NCI-H2196 (cell line): ENCODE data around the gene LRRC10B.

Source experiments
- DNase-seq: peaks from one replicate; lab custom pipeline; 2025; ENCODE audit not compliant: unreplicated experiment; lab: John Stamatoyannopoulos, UW

The LRRC10B gene

DNA sequence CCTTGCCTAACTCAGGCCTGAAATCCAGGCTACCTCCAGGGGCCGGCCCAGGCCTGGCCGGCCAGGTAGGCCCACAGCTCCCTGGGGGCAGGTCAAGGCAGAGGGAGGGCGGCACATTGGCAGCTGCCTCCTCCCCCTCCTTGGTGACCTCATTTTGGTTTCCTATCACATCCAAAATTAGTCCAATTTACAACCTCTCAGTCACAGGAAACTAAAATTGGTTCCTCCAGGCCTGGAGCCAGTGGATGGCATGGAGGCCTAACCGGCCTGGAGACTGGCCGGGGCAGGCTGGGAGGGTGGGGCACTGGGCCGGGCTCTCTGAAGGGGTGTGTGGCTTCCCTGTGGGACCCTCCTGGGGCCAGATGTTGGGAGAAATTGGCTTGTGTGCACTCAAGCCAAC lies 35.9 kb downstream of the LRRC10B start:
- no peak for DNase-seq

DNA sequence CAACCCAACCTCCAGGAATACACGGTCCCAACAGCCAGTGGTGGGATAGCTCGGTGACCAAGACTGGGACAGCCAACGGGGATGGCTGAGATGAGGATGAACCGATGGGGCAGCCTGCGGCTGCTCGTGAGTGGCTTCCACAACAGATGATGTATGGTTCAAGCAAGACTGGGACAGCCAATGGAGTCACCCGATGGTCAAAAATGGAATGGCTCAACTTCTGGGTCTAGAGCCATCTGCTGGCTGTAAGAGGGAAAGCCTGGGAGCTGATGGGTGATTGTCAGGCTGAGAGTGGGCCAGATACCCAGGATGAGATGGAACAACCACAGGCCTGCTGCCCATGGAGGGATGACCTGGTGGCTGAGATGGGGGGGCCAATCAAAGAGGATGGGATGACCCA lies 36.8 kb downstream of the LRRC10B start:
- no peak for DNase-seq

DNA sequence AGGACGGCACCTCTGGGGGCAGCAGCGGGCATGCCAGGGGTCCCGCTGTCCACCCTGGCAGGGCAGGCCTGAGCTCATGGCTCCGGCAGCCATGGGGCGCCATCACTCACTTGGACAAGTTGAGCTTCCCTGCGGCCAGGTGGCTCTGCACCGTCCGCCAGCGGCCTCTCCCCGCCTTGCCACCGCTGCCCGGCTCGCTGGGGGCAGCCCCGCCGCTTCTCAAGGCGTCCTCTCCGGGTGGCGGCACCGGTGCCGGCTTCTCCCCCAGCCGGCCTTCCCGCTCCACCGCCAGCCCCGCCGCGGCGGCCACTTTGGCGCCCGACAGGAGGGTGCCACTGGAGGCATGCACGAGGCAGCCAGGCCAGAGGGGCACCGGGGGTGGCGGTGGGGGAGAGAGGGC lies 37.4 kb downstream of the LRRC10B start:
- DNase-seq: no peak

DNA sequence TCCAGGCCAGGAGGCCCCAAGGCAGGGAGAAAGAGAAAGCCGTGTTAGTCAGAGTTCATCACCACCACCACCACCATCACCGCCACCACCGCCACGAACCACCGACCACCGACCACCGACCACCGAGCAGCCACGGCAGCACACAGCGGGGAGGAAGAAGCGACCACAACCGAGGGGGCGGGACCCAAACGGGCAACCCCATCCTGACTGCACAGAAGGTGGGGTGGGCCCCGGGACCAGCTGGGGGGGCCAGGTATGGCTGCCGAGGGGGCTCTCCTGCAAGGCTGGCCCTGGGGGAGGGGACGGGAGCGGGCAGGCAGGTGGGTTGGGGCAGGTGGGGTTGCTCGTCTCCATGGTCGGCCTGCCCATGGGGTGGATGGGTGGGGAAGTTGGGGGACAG lies 38.1 kb downstream of the LRRC10B start:
- DNase-seq: no peak

DNA sequence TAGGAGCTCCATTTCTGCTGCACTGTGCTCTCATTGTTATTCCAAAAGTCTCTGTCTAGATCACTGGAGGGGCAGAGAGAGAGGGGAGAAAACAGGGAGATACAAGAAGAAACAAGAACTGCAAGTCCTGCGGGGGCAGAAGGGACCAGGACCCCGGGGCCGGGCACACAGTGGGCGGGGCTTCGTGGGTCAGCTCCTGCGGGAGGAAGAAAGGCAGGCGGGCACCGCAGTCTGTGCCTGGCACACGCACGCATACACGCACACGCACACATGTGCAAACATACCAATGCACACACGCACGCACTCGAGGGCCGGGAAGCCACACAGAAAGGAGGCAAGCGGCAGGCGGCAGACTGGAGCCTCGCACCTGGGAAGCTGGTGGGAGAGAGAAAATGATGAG lies 38.7 kb downstream of the LRRC10B start:
- no peak for DNase-seq

DNA sequence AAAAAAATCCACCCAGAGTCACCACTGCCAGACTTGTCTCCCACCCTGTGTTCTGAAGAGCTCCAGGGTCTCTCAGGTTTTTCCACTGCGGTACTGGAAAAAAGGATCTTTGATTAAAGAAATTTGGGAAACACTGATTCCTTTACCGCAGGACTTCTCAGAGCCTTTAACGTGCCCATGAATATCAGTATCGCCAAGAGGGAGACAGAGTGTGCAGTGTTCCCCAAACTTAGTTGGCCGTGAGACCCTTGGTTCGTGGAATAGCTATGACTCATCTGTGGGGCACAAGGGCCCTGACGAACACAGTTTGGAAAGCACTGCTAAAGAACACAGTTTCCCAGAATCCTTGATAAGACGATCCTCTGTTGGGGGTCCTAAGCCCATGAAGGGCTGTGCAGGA lies 40.6 kb downstream of the LRRC10B start:
- DNase-seq: no peak

DNA sequence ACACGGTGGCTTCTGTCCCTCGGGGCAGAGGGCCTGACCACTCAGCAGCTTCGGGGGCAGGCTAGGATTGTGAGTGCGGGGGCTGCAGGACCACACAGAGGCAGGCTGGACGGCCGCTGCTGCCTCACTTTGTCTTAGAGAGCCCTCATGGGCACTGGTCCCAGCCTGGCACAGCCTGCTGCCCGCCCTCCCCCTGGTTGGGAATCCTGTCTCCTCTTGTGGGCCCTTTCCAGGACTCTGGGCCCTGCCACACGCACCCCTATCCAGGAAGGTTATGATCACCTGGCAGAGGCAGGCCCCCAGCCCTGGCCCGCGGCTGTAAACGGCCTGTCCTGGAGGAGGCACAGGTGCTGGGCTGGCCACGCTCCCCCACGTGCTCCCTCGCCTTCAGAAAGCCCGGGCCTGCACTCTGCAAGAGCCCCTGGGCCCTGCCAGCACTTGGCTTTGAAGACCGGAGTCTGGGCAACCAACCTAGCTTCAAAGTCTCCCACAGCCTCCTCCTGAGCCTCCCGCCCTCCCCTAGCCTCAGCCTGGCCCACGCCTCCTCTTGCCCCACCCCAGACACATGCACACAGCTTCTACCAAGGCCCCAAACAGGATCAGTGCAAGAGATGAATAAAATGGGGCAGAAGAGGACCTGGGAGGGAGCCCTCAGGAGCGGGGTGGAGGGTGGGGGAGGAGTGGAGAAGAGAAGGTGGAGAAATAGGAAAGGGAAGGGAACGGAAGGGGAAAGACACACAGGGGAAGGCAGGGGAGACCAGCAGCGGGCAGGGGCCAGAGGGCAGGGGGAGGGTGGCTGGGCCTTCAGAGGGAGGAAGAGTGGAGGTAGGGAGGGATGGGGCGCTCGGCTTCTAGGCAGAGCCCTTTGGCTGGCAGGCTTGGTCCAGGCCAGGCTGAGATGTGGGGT lies 41.4 kb downstream of the LRRC10B start:
- DNase-seq: no peak

DNA sequence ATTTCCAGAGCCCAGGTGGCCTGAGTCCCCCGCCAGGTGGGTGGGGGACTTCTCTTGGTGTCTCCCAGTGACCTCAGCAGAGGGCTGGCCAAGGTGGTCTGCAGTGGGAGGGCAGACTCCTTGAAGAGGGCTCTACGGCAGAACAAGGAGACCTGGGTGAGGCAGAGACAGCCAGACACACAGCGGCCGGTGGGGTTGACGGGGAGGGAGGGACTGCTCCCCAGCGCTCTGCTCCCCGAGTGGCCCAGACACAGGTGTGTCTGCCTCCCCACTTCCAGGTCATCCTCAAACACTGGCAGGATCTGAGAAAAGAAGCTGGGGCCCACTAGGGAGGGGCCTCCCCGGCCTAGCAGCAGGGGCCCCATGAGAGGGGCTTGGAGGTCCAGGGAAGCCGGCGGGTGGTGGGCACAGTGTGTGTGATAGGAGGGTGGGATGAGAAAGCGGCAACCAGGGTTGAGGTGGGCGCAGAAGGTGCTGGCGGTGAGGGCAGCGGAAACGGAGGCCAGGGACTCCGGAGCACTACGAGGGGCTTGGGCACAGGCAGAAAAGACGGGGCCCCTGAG lies 42.2 kb downstream of the LRRC10B start:
- no peak for DNase-seq

DNA sequence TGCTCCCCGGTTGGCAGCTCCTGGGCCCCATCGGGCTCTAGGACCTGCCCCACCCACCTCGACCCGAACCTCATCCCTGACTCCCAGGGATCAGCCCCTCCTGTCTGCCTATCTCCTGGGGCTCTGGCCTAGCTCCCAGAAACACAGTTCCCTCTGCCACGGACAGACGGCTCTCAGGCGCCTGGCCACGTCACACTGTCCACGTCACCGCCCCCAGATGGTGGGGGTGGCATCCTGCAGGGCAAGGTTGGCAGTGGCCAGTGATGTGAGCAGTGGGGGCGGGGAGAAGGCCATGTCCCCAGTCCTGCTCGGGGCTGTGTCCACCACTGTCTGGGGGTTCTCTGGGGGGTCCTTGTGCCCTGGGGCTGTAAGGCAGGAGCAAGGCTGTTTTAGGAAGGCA lies 43.1 kb downstream of the LRRC10B start:
- DNase-seq: no peak

DNA sequence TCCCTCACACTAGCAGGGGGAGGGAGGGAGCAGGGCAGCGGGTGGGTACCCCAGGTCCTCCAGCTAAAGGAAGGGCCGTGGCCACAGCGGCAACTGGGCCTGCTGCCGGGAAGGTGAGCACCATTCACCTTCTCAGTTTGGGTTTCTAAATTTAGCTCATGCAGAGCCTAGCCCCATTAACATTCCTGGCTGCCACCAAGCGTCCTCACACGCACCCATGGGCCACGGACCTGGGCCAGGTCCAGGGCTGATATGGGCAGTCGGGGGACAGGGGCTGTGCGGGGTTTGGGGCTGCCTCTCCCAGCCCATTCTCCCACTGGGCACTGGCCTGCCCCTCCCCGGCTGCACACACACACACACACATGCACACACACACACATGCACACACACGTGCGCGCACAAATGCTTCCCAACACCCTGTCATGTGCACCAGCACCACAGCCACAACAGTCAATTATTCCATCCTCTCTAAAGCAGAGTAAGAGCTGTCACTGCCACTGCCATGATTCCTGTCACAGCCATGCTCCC lies 43.6 kb downstream of the LRRC10B start:
- DNase-seq: no peak

DNA sequence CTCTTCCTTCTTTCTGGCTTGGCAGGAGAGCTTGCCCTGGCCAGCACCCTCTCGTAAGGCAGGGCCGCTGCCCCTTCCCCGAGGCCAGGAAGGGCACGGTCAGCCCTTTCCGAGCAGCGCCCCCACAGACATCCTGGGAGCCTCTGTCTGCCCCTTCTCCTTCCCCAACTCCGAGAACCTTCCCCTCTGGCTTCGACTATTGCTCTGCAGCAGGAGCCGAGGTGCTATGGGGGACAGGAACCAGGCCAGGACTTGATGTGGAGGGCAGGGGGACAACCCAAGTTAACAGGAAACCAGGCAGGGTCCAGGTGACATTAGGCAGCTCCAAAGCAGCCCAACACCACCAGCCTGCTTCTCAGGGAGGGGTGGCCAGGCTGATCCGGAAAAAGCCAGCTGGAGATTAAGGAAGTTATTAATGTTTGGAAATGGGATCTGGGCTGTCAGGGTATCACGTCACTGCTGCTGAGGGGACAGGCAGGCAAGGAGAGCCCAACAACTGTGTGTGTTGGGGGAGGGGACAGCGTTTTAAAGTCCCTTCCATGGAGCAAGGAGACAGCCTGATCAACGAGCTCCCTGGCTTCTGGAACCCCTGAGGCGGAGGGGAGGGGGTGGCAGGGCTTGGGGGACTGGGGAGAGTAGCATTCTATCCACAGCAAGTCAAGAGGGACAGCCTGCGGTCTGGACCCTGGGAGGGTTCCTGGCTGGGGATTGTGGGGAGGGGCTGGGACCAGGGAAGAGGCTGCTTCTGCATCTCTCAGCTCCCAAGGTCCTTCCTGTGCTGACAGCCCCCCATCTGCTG lies 45.0 kb downstream of the LRRC10B start:
- DNase-seq: no peak

DNA sequence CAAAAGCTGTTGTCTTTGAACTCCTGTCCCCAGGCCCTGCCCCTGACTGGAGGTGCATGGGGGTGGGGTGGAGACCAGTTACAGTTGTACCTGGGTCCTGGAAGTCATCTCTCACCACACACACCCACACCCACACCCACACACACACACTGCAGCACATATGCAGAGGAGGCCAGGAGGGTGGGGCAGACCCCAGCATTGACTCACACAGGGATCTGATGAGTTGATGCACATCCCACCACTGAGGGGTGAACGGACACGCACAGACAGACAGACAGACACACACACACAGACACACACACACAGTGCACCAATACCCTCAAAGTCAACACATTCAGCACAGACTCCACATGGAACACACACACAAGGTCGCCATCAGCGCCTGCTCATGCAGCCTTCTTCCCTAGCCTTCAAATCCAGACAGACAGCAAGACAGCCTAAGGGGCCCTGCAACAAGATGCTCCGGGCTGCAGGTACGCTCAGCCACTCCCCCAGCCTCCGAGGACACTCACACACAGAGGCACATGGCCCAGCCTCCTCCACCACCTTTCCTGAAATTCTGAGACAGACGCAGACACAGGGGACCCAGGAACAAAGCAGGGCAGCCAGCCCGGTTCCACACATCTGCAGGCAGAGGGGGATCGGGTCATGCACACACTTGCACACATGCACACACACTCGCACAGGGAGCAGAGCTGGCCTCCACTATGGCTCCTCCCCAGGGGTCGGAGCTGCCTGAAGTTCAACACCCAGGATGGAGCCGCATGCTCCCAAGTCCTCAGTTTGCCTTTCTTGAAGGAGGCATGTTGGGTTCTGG lies 45.8 kb downstream of the LRRC10B start:
- DNase-seq: no peak

DNA sequence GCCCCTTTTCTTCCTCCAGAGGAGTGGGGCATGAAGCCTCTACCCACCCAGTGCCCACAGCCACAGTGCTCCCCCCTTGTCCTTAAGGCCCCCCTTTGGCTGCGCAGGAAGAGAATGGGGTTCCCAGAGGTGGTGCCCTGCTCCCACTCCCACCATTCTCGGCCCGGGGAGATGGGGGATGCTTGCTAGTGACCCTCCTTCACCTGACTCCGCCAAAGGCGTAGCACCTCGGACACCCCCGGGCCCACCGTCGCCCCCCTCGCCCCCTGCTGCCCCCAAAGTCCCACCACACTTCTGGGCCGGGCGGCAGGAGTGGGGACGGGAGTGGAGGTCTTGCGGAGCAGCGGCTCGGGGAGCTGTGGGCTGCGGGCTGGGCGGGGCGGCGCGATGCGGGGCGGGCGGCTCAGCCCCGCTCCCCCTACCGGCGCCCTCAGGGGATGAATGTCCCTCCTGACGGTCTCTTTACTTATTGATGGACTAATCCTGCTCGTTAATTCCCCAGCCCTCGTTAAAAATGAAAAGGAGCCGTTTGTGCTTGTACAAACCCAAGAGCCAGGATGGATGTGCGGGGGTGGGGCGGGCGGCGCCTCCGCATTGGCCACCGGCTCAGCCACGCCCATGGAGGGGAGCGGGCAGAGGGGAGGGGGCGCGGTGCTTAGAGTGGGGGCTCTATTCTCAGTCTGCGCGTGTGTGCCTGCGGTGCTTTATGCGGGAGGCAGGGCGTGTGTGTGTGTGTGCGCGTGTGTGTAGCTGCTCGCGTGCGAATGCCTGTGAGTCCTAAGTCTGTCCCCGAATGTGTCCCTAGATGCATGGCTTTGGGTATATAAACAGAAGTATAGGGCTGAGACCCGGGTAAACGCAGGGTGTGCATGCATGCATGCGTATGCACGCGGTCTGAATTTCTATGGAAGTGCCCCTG lies 46.8 kb downstream of the LRRC10B start:
- no peak for DNase-seq

DNA sequence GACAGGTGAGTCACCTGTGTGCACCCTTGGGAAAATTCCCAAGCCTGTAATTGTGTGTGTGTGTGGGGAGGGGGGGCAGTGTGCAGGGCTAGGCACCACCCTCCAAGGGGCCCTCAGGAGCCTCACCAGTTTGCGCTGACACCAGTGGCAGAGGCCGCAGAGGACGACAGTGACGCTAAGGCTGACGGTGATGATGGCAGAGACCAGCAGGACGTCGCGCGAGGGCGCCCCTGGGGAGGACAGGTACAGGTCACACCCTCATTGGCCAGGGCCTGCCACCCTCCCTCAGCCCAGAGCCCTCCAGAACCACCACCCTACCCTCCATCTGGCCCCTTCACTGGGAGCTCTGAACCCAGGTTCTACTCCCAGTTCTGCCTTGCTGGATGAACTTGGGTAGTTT lies 47.4 kb downstream of the LRRC10B start:
- no peak for DNase-seq

DNA sequence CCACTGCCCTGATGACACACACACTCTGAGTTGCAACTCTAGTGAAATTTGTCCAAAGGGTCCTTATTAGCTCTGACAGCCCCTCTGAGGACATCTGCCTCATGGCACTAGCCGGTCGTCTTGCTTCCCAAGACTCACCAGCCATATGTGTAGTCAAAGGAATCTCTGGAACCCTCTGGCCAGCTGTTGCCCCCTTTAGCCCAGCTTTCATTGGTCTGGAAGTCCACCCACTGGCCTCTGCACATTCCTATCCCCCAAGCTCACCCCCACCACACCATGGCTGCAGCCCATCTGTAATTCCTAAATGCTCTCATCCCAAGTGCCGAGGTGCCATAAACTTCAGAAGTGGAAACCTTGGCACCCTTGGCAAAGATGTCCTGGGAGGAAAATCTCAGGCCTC lies 48.1 kb downstream of the LRRC10B start:
- no peak for DNase-seq
